GM23338 (cell line): ENCODE measurements around the gene RTL10. TPM values are rescaled to one million over a fixed set of nuclear protein-coding genes. Genes with fewer than 3 reads are reported as not detected.

Experiments
- ATAC-seq: fragments of 200-7000 bp; cut with Tn5 transposase; 3 replicates; pipeline ENCODE4 v1.9.1; 2020
- DNase-seq: peaks from one replicate; pipeline ENCODE4 v3.0.0-alpha.2; 2015; ENCODE audit warnings: low spot score
- H2AFZ ChIP-seq: fragments of 200-600 bp; sonication (generic); 2 replicates; pipeline ENCODE4 v1.8.0; 2016; ENCODE audit warnings: antibody characterized with exemption, mild to moderate bottlenecking, moderate library complexity
- H3F3A ChIP-seq: fragments of 200-600 bp; sonication (generic); replicated peaks from 2 replicates; pipeline ENCODE4 v1.8.0; 2017; ENCODE audit warnings: antibody characterized with exemption, mixed run types, low read depth
- H3K27ac ChIP-seq: fragments of 200-600 bp; sonication (generic); 2 replicates; pipeline ENCODE4 v1.6.1; 2016; ENCODE audit warnings: low read depth
- H3K27me3 ChIP-seq: fragments of 200-600 bp; sonication (generic); 2 replicates; pipeline ENCODE4 v1.8.0; 2016; ENCODE audit warnings: mild to moderate bottlenecking, mixed run types, moderate library complexity; ENCODE audit not compliant: insufficient read depth
- H3K36me3 ChIP-seq: fragments of 200-600 bp; sonication (generic); 2 replicates; pipeline ENCODE4 v1.8.0; 2016; ENCODE audit warnings: mild to moderate bottlenecking; ENCODE audit not compliant: insufficient read depth
- H3K4me1 ChIP-seq: fragments of 200-600 bp; sonication (generic); 2 replicates; pipeline ENCODE4 v1.8.0; 2016; ENCODE audit warnings: mild to moderate bottlenecking, moderate library complexity; ENCODE audit not compliant: insufficient read depth
- H3K4me2 ChIP-seq: fragments of 200-600 bp; sonication (generic); 2 replicates; pipeline ENCODE4 v1.7.1; 2017; ENCODE audit warnings: mixed run types
- H3K4me3 ChIP-seq: fragments of 200-600 bp; sonication (generic); 2 replicates; pipeline ENCODE4 v1.6.1; 2016; ENCODE audit warnings: mixed run types
- H3K79me2 ChIP-seq: fragments of 200-600 bp; sonication (generic); replicated peaks from 2 replicates; pipeline ENCODE4 v1.8.0; 2017; ENCODE audit warnings: mild to moderate bottlenecking; ENCODE audit not compliant: insufficient read depth
- H3K9me2 ChIP-seq: fragments of 200-600 bp; sonication (generic); 2 replicates; pipeline ENCODE4 v1.8.0; 2017; ENCODE audit not compliant: insufficient read depth
- H4K20me1 ChIP-seq: fragments of 200-600 bp; sonication (generic); replicated peaks from 2 replicates; pipeline ENCODE4 v1.8.0; 2017; ENCODE audit warnings: mild to moderate bottlenecking; ENCODE audit not compliant: insufficient read depth
- H3K27ac Mint-ChIP-seq: 2 replicates; pipeline ENCODE4 v1.8.0; 2020; ENCODE audit warnings: inconsistent platforms, mild to moderate bottlenecking, moderate library complexity, mixed read lengths
- H3K27me3 Mint-ChIP-seq: 3 replicates; pipeline ENCODE4 v1.8.0; 2022; ENCODE audit warnings: low read depth, mild to moderate bottlenecking, moderate library complexity, mixed read lengths, inconsistent platforms; ENCODE audit not compliant: insufficient read depth, poor library complexity
- H3K36me3 Mint-ChIP-seq: 3 replicates; pipeline ENCODE4 v1.8.0; 2021; ENCODE audit warnings: low read depth, mild to moderate bottlenecking, inconsistent platforms, moderate library complexity, mixed read lengths
- H3K4me1 Mint-ChIP-seq: 3 replicates; pipeline ENCODE4 v1.8.0; 2020; ENCODE audit warnings: mild to moderate bottlenecking, inconsistent platforms, mixed read lengths
- H3K4me3 Mint-ChIP-seq: 3 replicates; pipeline ENCODE4 v1.8.0; 2021; ENCODE audit warnings: moderate library complexity, mild to moderate bottlenecking, inconsistent platforms, mixed read lengths
- H3K9me3 Mint-ChIP-seq: 3 replicates; pipeline ENCODE4 v1.8.0; 2020; ENCODE audit warnings: moderate library complexity, mild to moderate bottlenecking, inconsistent platforms, mixed read lengths
- CREB1 ChIP-seq: fragments of 250-450 bp; sonication (Bioruptor Pico); IDR thresholded peaks from 2 replicates; pipeline ENCODE4 v1.5.0; 2020; ENCODE audit warnings: low read depth, mild to moderate bottlenecking, moderate library complexity
- CTCF ChIP-seq, 2 experiments: fragments of 200-600 bp in 1 of 2; sonication (generic) in 1 of 2; conservative IDR thresholded peaks; 2 replicates each; pipeline versions ENCODE4 v1.5.1 to v1.6.1; 2016 to 2017; ENCODE audit warnings: antibody characterized with exemption in 2 of 2, low read depth in 2 of 2, mild to moderate bottlenecking in 2 of 2, moderate library complexity in 1 of 2
- ETS1 ChIP-seq: IDR thresholded peaks from 2 replicates; pipeline ENCODE4 v1.6.1; 2016; ENCODE audit warnings: antibody characterized with exemption
- EZH2 ChIP-seq: fragments of 200-600 bp; sonication (generic); IDR thresholded peaks from one replicate; pipeline ENCODE4 v1.8.0; 2017; ENCODE audit warnings: antibody characterized with exemption, mild to moderate bottlenecking, low read depth; ENCODE audit not compliant: unreplicated experiment
- JUNB ChIP-seq: IDR thresholded peaks from one replicate; pipeline ENCODE4 v1.6.1; 2016; ENCODE audit warnings: antibody characterized with exemption; ENCODE audit not compliant: unreplicated experiment
- NANOG ChIP-seq: IDR thresholded peaks from 2 replicates; pipeline ENCODE4 v1.6.1; 2016; ENCODE audit warnings: antibody characterized with exemption, borderline replicate concordance
- STAT1 ChIP-seq: IDR thresholded peaks from one replicate; pipeline ENCODE4 v1.6.1; 2016; ENCODE audit warnings: antibody characterized with exemption; ENCODE audit not compliant: unreplicated experiment
- ZNF114 ChIP-seq: fragments of 250-450 bp; sonication (Bioruptor Pico); IDR thresholded peaks from 2 replicates; pipeline ENCODE4 v1.5.0; 2020; ENCODE audit warnings: mild to moderate bottlenecking, moderate library complexity
- ZNF331 ChIP-seq: fragments of 250-450 bp; sonication (Bioruptor Pico); IDR thresholded peaks from 2 replicates; pipeline ENCODE4 v1.5.0; 2020; ENCODE audit warnings: low read depth, mild to moderate bottlenecking, moderate library complexity
- ZNF462 ChIP-seq: fragments of 250-450 bp; sonication (Bioruptor Pico); IDR thresholded peaks from 2 replicates; pipeline ENCODE4 v1.5.0; 2020; ENCODE audit warnings: mild to moderate bottlenecking, moderate library complexity
- polyA plus RNA-seq: library from polyadenylated mRNA; unstranded; fragments of >200 nt; fragmentation: Nextera tagmentation; extraction: Ambion mirVana; gene quantifications from 2 replicates; pipeline ENCODE4 v1.2.1, GENCODE V29; 2016
- total RNA-seq: library from RNA; depleted of rRNA; stranded (reverse); fragments of >200 nt; shearing (Covaris generic); gene quantifications from 2 replicates; pipeline ENCODE4 v1.2.3, GENCODE V29; 2014

Gene RTL10
- total and polyA plus RNA-seq, 2 experiments from 2014 or later = 9.4 to 17.4 TPM

GRCh38 chr22:19851291-19852176 is 3.1 kb downstream of the RTL10 start:
- Mint-ChIP-seq H3K9me3 (no peaks in the 10 kb centered on the region; the same call in 2 of the 3 replicates), H3K27me3 (peaks cover 21% of the 10 kb centered on the region), H3K4me1 (peaks cover 31% of the 10 kb centered on the region), H3K4me3 (no peak overlapping the region), H3K36me3 (peaks cover 42% of the 10 kb centered on the region), H3K27ac (no peak overlapping the region)
- Histone ChIP-seq H3K79me2 (peaks cover 45% of the 10 kb centered on the region), H3F3A (0 out of 2 replicates have a peak, but pooled peaks cover 4% of the 10 kb centered on the region), H3K4me3 (no peak overlapping the region), H2AFZ (no peak overlapping the region), H3K4me2 (no peak overlapping the region), H3K36me3 (no peaks in the 10 kb centered on the region; the same call in 1 of the 2 replicates), H3K27ac (no peak overlapping the region), H3K9me2 (no peaks in the 10 kb centered on the region), H3K27me3 (no peaks in the 10 kb centered on the region), H4K20me1 (peaks cover 5% of the 10 kb centered on the region; the same call in 1 of the 2 replicates), H3K4me1 (peaks cover 19% of the 10 kb centered on the region; the same call in 1 of the 2 replicates)
- DNase-seq (no peak), ATAC-seq (no peak)
- TF ChIP-seq ZNF114 (CRISPR knock-in tag) = no peak
- no peak for TF ChIP-seq STAT1
- no peak for TF ChIP-seq ETS1
- no peak for TF ChIP-seq ZNF331 (CRISPR knock-in tag)
- TF ChIP-seq CTCF (conservative IDR thresholded peaks at IDR 0.05; ENCODE audit: low read depth in 2 of 2) = no peak
- TF ChIP-seq ZNF462 (CRISPR knock-in tag) = no peak
- no peak for TF ChIP-seq JUNB
- TF ChIP-seq NANOG = no peak
- no peak for TF ChIP-seq EZH2
- no peak for TF ChIP-seq CREB1 (CRISPR knock-in tag)
